Prostate gland (tissue), 2 donors: ENCODE results near the gene NABP2.
"Not testable (repeated sequence)": the region's sequence is repeated elsewhere in the genome, so short reads cannot be mapped to it uniquely, and the experiment has no call there.

Experiments
- POLR2A ChIP-seq: fragments of 450-650 bp; IDR thresholded peaks from one replicate; pipeline ENCODE4 v1.6.1; 2016; ENCODE audit warnings: antibody characterized with exemption, mild to moderate bottlenecking
- POLR2AphosphoS5 ChIP-seq: sonication (generic); formaldehyde crosslinking; IDR thresholded peaks from one replicate; pipeline ENCODE4 v1.6.1; 2017; ENCODE audit warnings: antibody characterized with exemption
- TF ChIP-seq, protein P1 (sequence below), 4 experiments: fragments of 200-600 bp in 2 of 4; fragments of 450-650 bp in 2 of 4; sonication (generic) in 2 of 4; IDR thresholded peaks; 1 replicate in 3 of 4; 2 replicates in 1 of 4; pipeline ENCODE4 v1.5.1; 2016 to 2019; ENCODE audit warnings: antibody characterized with exemption in 4 of 4, mild to moderate bottlenecking in 2 of 4, moderate library complexity in 2 of 4

DNA sequence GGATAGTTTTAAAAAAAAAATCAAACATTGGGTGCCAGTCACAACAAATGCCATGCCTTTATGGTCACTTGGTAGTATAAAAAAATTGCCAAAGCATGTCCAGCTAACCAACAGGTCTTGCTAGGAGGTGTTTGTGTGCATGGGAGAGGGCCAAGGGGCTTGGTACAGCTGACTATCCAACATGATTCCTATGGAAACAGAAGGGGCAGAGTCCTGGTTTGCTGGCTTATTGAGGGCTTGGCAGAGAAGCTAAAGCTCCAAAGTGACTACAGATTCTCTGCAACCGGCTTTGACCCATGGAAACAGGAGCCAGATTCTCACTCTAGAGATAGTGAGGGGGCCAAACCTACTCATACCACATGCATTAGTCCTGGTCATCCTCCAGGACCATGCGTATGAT, 48.3 kb downstream of the NABP2 start:
- not testable (repeated sequence) for TF ChIP-seq POLR2AphosphoS5, POLR2A
- TF ChIP-seq, protein P1, sequence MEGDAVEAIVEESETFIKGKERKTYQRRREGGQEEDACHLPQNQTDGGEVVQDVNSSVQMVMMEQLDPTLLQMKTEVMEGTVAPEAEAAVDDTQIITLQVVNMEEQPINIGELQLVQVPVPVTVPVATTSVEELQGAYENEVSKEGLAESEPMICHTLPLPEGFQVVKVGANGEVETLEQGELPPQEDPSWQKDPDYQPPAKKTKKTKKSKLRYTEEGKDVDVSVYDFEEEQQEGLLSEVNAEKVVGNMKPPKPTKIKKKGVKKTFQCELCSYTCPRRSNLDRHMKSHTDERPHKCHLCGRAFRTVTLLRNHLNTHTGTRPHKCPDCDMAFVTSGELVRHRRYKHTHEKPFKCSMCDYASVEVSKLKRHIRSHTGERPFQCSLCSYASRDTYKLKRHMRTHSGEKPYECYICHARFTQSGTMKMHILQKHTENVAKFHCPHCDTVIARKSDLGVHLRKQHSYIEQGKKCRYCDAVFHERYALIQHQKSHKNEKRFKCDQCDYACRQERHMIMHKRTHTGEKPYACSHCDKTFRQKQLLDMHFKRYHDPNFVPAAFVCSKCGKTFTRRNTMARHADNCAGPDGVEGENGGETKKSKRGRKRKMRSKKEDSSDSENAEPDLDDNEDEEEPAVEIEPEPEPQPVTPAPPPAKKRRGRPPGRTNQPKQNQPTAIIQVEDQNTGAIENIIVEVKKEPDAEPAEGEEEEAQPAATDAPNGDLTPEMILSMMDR (IDR thresholded peaks at IDR 0.05) = not testable (repeated sequence)
